Kidney (tissue), 14 donors: Measurements from ENCODE around the gene TFCP2L1. TPM values are rescaled to one million over a fixed set of nuclear protein-coding genes. Genes with fewer than 3 reads are reported as not detected.

Experiments
- DNase-seq, 5 donors: peaks; one replicate each; pipeline ENCODE4 v3.0.0-alpha.2; 2013 to 2020
- FAIRE-seq: peaks from 2 replicates; lab custom pipeline; 2012; peaks lifted over from hg19 to GRCh38; lab: Jason Lieb, UNC
- H3K27ac ChIP-seq, 2 donors: one replicate each; pipeline ENCODE4 v1.7.0; 2013; ENCODE audit warnings: low read depth in 2 of 2, low read length in 2 of 2, inconsistent platforms in 1 of 2
- H3K27me3 ChIP-seq: one replicate; pipeline ENCODE4 v1.7.1; 2013; ENCODE audit warnings: low read length, inconsistent platforms; ENCODE audit not compliant: control insufficient read depth, insufficient read depth
- H3K36me3 ChIP-seq, 3 donors: one replicate each; pipeline versions ENCODE4 v1.7.0 to v1.7.1; 2013; ENCODE audit warnings: low read length in 3 of 3, control low read depth in 1 of 3, inconsistent platforms in 1 of 3; ENCODE audit not compliant: insufficient read depth in 3 of 3, control insufficient read depth in 2 of 3
- H3K4me1 ChIP-seq, 3 donors: one replicate each; pipeline versions ENCODE4 v1.7.0 to v1.7.1; 2013; ENCODE audit warnings: low read length in 3 of 3, inconsistent platforms in 1 of 3, low read depth in 1 of 3; ENCODE audit not compliant: control insufficient read depth in 2 of 3, insufficient read depth in 2 of 3
- H3K4me3 ChIP-seq, 3 donors: one replicate each; pipeline versions ENCODE4 v1.7.0 to v1.8.1; 2013; ENCODE audit warnings: low read length in 3 of 3, control low read depth in 1 of 3, inconsistent platforms in 1 of 3
- H3K9ac ChIP-seq, 3 donors: one replicate each; pipeline versions ENCODE4 v1.7.0 to v1.7.1; 2013; ENCODE audit warnings: low read length in 3 of 3, control low read depth in 1 of 3, inconsistent platforms in 1 of 3
- H3K9me3 ChIP-seq, 3 donors: one replicate each; pipeline versions ENCODE4 v1.7.0 to v1.7.1; 2013; ENCODE audit warnings: low read length in 3 of 3, control low read depth in 1 of 3, inconsistent platforms in 1 of 3; ENCODE audit not compliant: control insufficient read depth in 2 of 3, insufficient read depth in 1 of 3
- intact Hi-C: fragments of 100-400 bp; cut with DNase I; formaldehyde crosslinking; loops from one replicate; pipeline ENCODE4 v1.11.1; 2022
- polyA plus RNA-seq: library from polyadenylated mRNA; stranded (reverse); fragments of 350-450 nt; fragmentation: Illumina TruSeq; extraction: RNeasy Lipid Tissue Mini Kit (QIAGEN cat#74804); gene quantifications from one replicate; pipeline ENCODE4 v1.2.3, GENCODE V29; 2014; ENCODE audit warnings: low read depth, low replicate concordance; ENCODE audit not compliant: insufficient read depth
- total RNA-seq: library from RNA; stranded (reverse); fragmentation: NEBNext Ultra II Directional; extraction: Animal tissue kit (Norgen Biotek cat#: 25700); gene quantifications from one replicate; pipeline ENCODE4 v1.2.1, GENCODE V29; 2021
- TF ChIP-seq, protein P1 (sequence below): IDR thresholded peaks from 3 replicates; pipeline ENCODE4 v1.5.1; 2012; ENCODE audit warnings: mild to moderate bottlenecking, moderate library complexity, borderline replicate concordance; ENCODE audit not compliant: insufficient read depth; ENCODE audit errors: extremely low read depth
- donor health status: control.
- donor health status: control.
- donor health status: control.
- donor health status: control.
- donor health status: control.
- donor health status: DM: yes; HTN: yes; CAD: no.
- donor health status: Normal renal cell carcinoma (clear cell type).

The TFCP2L1 gene
- total and polyA plus RNA-seq, 2 donors from 2014 or later: 44.4 to 172 TPM

DNA sequence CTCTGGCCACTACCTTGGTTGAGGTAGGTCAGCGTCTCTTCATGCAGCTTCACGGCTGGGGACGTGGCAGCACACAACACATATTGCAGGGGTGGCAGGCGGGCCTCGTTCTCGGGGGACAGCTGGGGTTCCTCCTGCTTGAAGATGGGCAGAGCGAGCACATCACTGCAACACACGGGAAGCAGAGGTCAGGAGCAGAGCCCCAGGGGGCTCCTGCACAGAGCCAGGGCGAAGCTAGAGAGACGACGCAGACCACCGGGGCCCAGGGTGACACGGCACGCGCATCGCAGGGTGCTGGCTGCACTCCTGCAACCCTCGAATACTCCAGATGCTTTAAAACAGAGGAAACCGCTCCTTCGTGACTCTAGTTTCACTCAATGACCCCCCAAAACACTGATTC, 3.9 kb downstream of the TFCP2L1 start:
- Histone ChIP-seq H3K27ac (peak overlapping the region; percentile 66), H3K9me3 (no peaks in the 10 kb centered on the region), H3K4me3 (peak overlapping the region in 2 of 3 donors; percentile 74 to 95), H3K36me3 (peaks cover 0 to 9% (median 2%) of the 10 kb centered on the region in 3 donors), H3K27me3 (peaks cover 2% of the 10 kb centered on the region), H3K9ac (peak overlapping the region in 1 of 3 donors; percentile 40), H3K4me1 (peaks cover 0 to 17% (median 14%) of the 10 kb centered on the region in 3 donors)
- DNase-seq (no peak), FAIRE-seq (no peak)
- intact Hi-C loops: no loop called here
- TF ChIP-seq, protein P1, sequence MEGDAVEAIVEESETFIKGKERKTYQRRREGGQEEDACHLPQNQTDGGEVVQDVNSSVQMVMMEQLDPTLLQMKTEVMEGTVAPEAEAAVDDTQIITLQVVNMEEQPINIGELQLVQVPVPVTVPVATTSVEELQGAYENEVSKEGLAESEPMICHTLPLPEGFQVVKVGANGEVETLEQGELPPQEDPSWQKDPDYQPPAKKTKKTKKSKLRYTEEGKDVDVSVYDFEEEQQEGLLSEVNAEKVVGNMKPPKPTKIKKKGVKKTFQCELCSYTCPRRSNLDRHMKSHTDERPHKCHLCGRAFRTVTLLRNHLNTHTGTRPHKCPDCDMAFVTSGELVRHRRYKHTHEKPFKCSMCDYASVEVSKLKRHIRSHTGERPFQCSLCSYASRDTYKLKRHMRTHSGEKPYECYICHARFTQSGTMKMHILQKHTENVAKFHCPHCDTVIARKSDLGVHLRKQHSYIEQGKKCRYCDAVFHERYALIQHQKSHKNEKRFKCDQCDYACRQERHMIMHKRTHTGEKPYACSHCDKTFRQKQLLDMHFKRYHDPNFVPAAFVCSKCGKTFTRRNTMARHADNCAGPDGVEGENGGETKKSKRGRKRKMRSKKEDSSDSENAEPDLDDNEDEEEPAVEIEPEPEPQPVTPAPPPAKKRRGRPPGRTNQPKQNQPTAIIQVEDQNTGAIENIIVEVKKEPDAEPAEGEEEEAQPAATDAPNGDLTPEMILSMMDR: no peak

- Histone ChIP-seq H3K27me3 (peaks cover 2% of the 10 kb centered on the region), H3K9me3 (no peaks in the 10 kb centered on the region), H3K4me3 (peak overlapping the region in 2 of 3 donors; percentile 37 to 39), H3K9ac (peak overlapping the region in 1 of 3 donors; percentile 59), H3K27ac (peak overlapping the region; percentile 41 to 81), H3K4me1 (peaks cover 0 to 17% (median 14%) of the 10 kb centered on the region in 3 donors), H3K36me3 (peaks cover 0 to 9% (median 2%) of the 10 kb centered on the region in 3 donors)
- intact Hi-C loops: no loop called here
- DNase-seq (no peak), FAIRE-seq (no peak)
- TF ChIP-seq, protein P1: no peak
Measured at GRCh38 chr2:121279476-121280220, 5.4 kb downstream of the TFCP2L1 start.

- H3K4me1 ChIP-seq: peaks cover 0 to 34% (median 20%) of the 10 kb centered on the region in 3 donors
- H3K36me3 ChIP-seq: peaks cover 0 to 15% (median 2%) of the 10 kb centered on the region in 3 donors
- FAIRE-seq: no peak
- H3K4me3 ChIP-seq: no peak overlapping the region
- no peak overlapping the region for H3K9ac ChIP-seq
- H3K9me3 ChIP-seq: no peaks in the 10 kb centered on the region
- no peak for DNase-seq
- TF ChIP-seq, protein P1: no peak
- no peaks in the 10 kb centered on the region for H3K27me3 ChIP-seq
- no peak overlapping the region for H3K27ac ChIP-seq
- intact Hi-C loops: no loop called here
Measured at GRCh38 chr2:121276341-121276740, 8.7 kb downstream of the TFCP2L1 start.
